Kidney capillary endothelial cell (primary cell): Measurements from ENCODE around the gene DNAH17.
A peak's percentile ranks its signal among the peaks of the same experiment; 100 is the strongest.

ENCODE experiments used
- DNase-seq: peaks from one replicate; pipeline ENCODE4 v3.0.0-alpha.2; 2018; ENCODE audit warnings: low spot score

The DNAH17 gene

GRCh38 chr17:78494696-78495330 is 82.4 kb downstream of the DNAH17 start:
- no peak for DNase-seq

GRCh38 chr17:78493853-78494695 is 83.1 kb downstream of the DNAH17 start:
- no peak for DNase-seq

- peak; percentile 42 for DNase-seq
Measured at GRCh38 chr17:78493450-78493849, 83.7 kb downstream of the DNAH17 start.

- no peak for DNase-seq
Measured at GRCh38 chr17:78492116-78492799, 84.9 kb downstream of the DNAH17 start.

- DNase-seq = no peak
Measured at GRCh38 chr17:78491236-78492115, 85.7 kb downstream of the DNAH17 start.

- no peak for DNase-seq
Measured at GRCh38 chr17:78490673-78491072, 86.5 kb downstream of the DNAH17 start.

- no peak for DNase-seq
Measured at GRCh38 chr17:78490156-78490555, 87.0 kb downstream of the DNAH17 start.

- no peak for DNase-seq
Measured at GRCh38 chr17:78488867-78489634, 88.1 kb downstream of the DNAH17 start.

- DNase-seq = no peak
Measured at GRCh38 chr17:78488156-78488555, 89.0 kb downstream of the DNAH17 start.

- DNase-seq = peak; percentile 40
Measured at GRCh38 chr17:78486946-78487680, 90.1 kb downstream of the DNAH17 start.

- no peak for DNase-seq
Measured at GRCh38 chr17:78486228-78486802, 90.9 kb downstream of the DNAH17 start.

GRCh38 chr17:78485290-78486168 is 91.7 kb downstream of the DNAH17 start:
- no peak for DNase-seq

GRCh38 chr17:78484271-78485246 is 92.6 kb downstream of the DNAH17 start:
- peak; percentile 23 for DNase-seq

- no peak for DNase-seq
Measured at GRCh38 chr17:78479369-78479768, 97.8 kb downstream of the DNAH17 start.

- DNase-seq = no peak
Measured at GRCh38 chr17:78478757-78479297, 98.4 kb downstream of the DNAH17 start.

- no peak for DNase-seq
Measured at GRCh38 chr17:78477913-78478756, 99.1 kb downstream of the DNAH17 start.

- no peak for DNase-seq
Measured at GRCh38 chr17:78476973-78477372, 100.2 kb downstream of the DNAH17 start.
